ENCODE data around the gene NTSR1. TPM values are rescaled to one million over a fixed set of nuclear protein-coding genes. Genes with fewer than 3 reads are reported as not detected.

Gene NTSR1
- total and polyA plus RNA-seq, 5 donors from 2014 or later, result 0.11 to 0.37 TPM; not detected in 3

GRCh38 chr20:62721511-62722370 is 13.1 kb downstream of the NTSR1 start:
- Histone ChIP-seq H3K4me1 (ENCODE audit: control insufficient read depth, insufficient read depth, low read length, poor library complexity, severe bottlenecking) (peaks cover 6% of the 10 kb centered on the region), H3K9me3 (ENCODE audit: control insufficient read depth in 2 of 2, low read length in 2 of 2) (peaks cover 14 to 18% of the 10 kb centered on the region in 2 experiments), H3K27me3 (ENCODE audit: control insufficient read depth, insufficient read depth, low read length) (no peaks in the 10 kb centered on the region), H3K4me3 (ENCODE audit: low read depth, low read length) (no peak overlapping the region), H3K36me3 (ENCODE audit: control insufficient read depth, insufficient read depth, low read length) (no peaks in the 10 kb centered on the region), H3K27ac (ENCODE audit: insufficient read depth, low read length, poor library complexity, severe bottlenecking) (no peak overlapping the region)
- ATAC-seq (ENCODE audit: low read depth in 2 of 2) (no peak), DNase-seq (no peak)
- H3K27me3 Mint-ChIP-seq, result peaks cover 4% of the 10 kb centered on the region
- H3K4me1 Mint-ChIP-seq, result peaks cover 0 to 11% (median 4%) of the 10 kb centered on the region in 4 donors
- peaks cover 3% of the 10 kb centered on the region for H3K36me3 Mint-ChIP-seq
- H3K27ac Mint-ChIP-seq, result peak overlapping the region in 1 of 3 donors; percentile 58
- H3K4me3 Mint-ChIP-seq, result peak overlapping the region in 1 of 4 donors; percentile 15
- peaks cover 0 to 22% (median 6%) of the 10 kb centered on the region in 7 donors for H3K9me3 Mint-ChIP-seq

GRCh38 chr20:62722627-62723026 is 14.0 kb downstream of the NTSR1 start:
- no peak overlapping the region for H3K27ac Mint-ChIP-seq
- peaks cover 0 to 9% (median 3%) of the 10 kb centered on the region in 4 donors for H3K4me1 Mint-ChIP-seq
- ATAC-seq (ENCODE audit: low read depth in 2 of 2), result no peak
- no peak overlapping the region for H3K4me3 Mint-ChIP-seq
- Histone ChIP-seq H3K27ac (ENCODE audit: insufficient read depth, low read length, poor library complexity, severe bottlenecking) (no peak overlapping the region), H3K27me3 (ENCODE audit: control insufficient read depth, insufficient read depth, low read length) (no peaks in the 10 kb centered on the region), H3K4me3 (ENCODE audit: low read depth, low read length) (no peak overlapping the region), H3K36me3 (ENCODE audit: control insufficient read depth, insufficient read depth, low read length) (no peaks in the 10 kb centered on the region), H3K9me3 (ENCODE audit: control insufficient read depth in 2 of 2, low read length in 2 of 2) (peaks cover 14 to 18% of the 10 kb centered on the region in 2 experiments), H3K4me1 (ENCODE audit: control insufficient read depth, insufficient read depth, low read length, poor library complexity, severe bottlenecking) (no peaks in the 10 kb centered on the region)
- peaks cover 4% of the 10 kb centered on the region for H3K27me3 Mint-ChIP-seq
- peaks cover 0 to 22% (median 6%) of the 10 kb centered on the region in 7 donors for H3K9me3 Mint-ChIP-seq
- H3K36me3 Mint-ChIP-seq, result peaks cover 3% of the 10 kb centered on the region
- DNase-seq, result no peak

DNA sequence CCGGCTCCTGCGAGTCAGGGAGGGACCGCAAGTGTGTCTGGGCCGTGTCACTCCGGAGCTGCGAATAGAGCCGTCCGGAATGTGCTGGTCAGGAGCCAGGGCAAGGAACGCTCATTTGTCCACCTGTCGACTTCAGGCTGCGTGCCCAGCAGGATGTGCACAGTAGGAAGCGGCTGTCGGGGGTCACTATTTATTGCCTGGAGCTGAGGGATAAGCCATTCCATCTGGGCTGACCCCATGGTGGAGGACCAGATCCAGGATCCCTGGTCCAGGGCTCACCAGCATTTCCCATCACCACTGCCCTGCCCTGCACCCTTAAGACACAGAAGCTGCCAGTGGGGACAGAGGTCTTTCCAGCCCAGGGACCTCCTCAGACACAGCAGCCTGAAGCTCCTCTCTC is 14.7 kb downstream of the NTSR1 start:
- H3K36me3 Mint-ChIP-seq, result peaks cover 3% of the 10 kb centered on the region
- peaks cover 14 to 18% of the 10 kb centered on the region in 2 experiments for H3K9me3 ChIP-seq (ENCODE audit: control insufficient read depth in 2 of 2, low read length in 2 of 2)
- no peak overlapping the region for H3K27ac ChIP-seq (ENCODE audit: insufficient read depth, low read length, poor library complexity, severe bottlenecking)
- DNase-seq, result no peak
- H3K27me3 ChIP-seq (ENCODE audit: control insufficient read depth, insufficient read depth, low read length), result no peaks in the 10 kb centered on the region
- no peak overlapping the region for H3K27ac Mint-ChIP-seq
- no peak overlapping the region for H3K4me3 Mint-ChIP-seq
- H3K4me3 ChIP-seq (ENCODE audit: low read depth, low read length), result no peak overlapping the region
- no peak for ATAC-seq (ENCODE audit: low read depth in 2 of 2)
- H3K4me1 ChIP-seq (ENCODE audit: control insufficient read depth, insufficient read depth, low read length, poor library complexity, severe bottlenecking), result peaks cover 5% of the 10 kb centered on the region
- peaks cover 0 to 10% (median 3%) of the 10 kb centered on the region in 4 donors for H3K4me1 Mint-ChIP-seq
- no peaks in the 10 kb centered on the region for H3K36me3 ChIP-seq (ENCODE audit: control insufficient read depth, insufficient read depth, low read length)
- peaks cover 0 to 22% (median 6%) of the 10 kb centered on the region in 7 donors for H3K9me3 Mint-ChIP-seq
- H3K27me3 Mint-ChIP-seq, result peaks cover 4% of the 10 kb centered on the region

GRCh38 chr20:62723768-62724450 is 15.3 kb downstream of the NTSR1 start:
- H3K4me3 ChIP-seq (ENCODE audit: low read depth, low read length), result no peak overlapping the region
- ATAC-seq (ENCODE audit: low read depth in 2 of 2) (no peak), DNase-seq (no peak)
- Mint-ChIP-seq H3K27me3 (peaks cover 4% of the 10 kb centered on the region), H3K9me3 (peaks cover 0 to 22% (median 6%) of the 10 kb centered on the region in 7 donors), H3K4me3 (no peak overlapping the region), H3K4me1 (peaks cover 0 to 10% (median 3%) of the 10 kb centered on the region in 4 donors), H3K36me3 (peaks cover 3% of the 10 kb centered on the region), H3K27ac (no peak overlapping the region)
- no peaks in the 10 kb centered on the region for H3K27me3 ChIP-seq (ENCODE audit: control insufficient read depth, insufficient read depth, low read length)
- no peak overlapping the region for H3K27ac ChIP-seq (ENCODE audit: insufficient read depth, low read length, poor library complexity, severe bottlenecking)
- peaks cover 11% of the 10 kb centered on the region for H3K4me1 ChIP-seq (ENCODE audit: control insufficient read depth, insufficient read depth, low read length, poor library complexity, severe bottlenecking)
- no peaks in the 10 kb centered on the region for H3K36me3 ChIP-seq (ENCODE audit: control insufficient read depth, insufficient read depth, low read length)
- peaks cover 14 to 18% of the 10 kb centered on the region in 2 experiments for H3K9me3 ChIP-seq (ENCODE audit: control insufficient read depth in 2 of 2, low read length in 2 of 2)

GRCh38 chr20:62724692-62725595 is 16.3 kb downstream of the NTSR1 start:
- peak overlapping the region in 2 of 3 donors; percentile 74 to 86 for H3K27ac Mint-ChIP-seq
- no peaks in the 10 kb centered on the region for H3K36me3 ChIP-seq (ENCODE audit: control insufficient read depth, insufficient read depth, low read length)

GRCh38 chr20:62725596-62726268 is 17.1 kb downstream of the NTSR1 start:
- Histone ChIP-seq H3K27me3 (ENCODE audit: control insufficient read depth, insufficient read depth, low read length) (no peaks in the 10 kb centered on the region), H3K9me3 (ENCODE audit: control insufficient read depth in 2 of 2, low read length in 2 of 2) (peaks cover 12 to 13% of the 10 kb centered on the region in 2 experiments), H3K4me3 (ENCODE audit: low read depth, low read length) (no peak overlapping the region), H3K27ac (ENCODE audit: insufficient read depth, low read length, poor library complexity, severe bottlenecking) (no peak overlapping the region), H3K4me1 (ENCODE audit: control insufficient read depth, insufficient read depth, low read length, poor library complexity, severe bottlenecking) (peaks cover 11% of the 10 kb centered on the region), H3K36me3 (ENCODE audit: control insufficient read depth, insufficient read depth, low read length) (no peaks in the 10 kb centered on the region)
- H3K4me1 Mint-ChIP-seq, result peaks cover 0 to 14% (median 3%) of the 10 kb centered on the region in 4 donors
- H3K4me3 Mint-ChIP-seq, result no peak overlapping the region
- no peaks in the 10 kb centered on the region for H3K36me3 Mint-ChIP-seq
- H3K9me3 Mint-ChIP-seq, result peaks cover 0 to 11% (median 5%) of the 10 kb centered on the region in 7 donors
- peaks cover 4% of the 10 kb centered on the region for H3K27me3 Mint-ChIP-seq
- peak overlapping the region in 1 of 3 donors; percentile 32 for H3K27ac Mint-ChIP-seq
- DNase-seq, result no peak
- no peak for ATAC-seq (ENCODE audit: low read depth in 2 of 2)

More at GRCh38 chr20:62724692-62725595, 16.3 kb downstream of the NTSR1 start:
- DNase-seq (no peak), ATAC-seq (ENCODE audit: low read depth in 2 of 2) (no peak)
- Mint-ChIP-seq H3K4me3 (no peak overlapping the region), H3K36me3 (peaks cover 3% of the 10 kb centered on the region), H3K4me1 (peaks cover 0 to 12% (median 3%) of the 10 kb centered on the region in 4 donors), H3K9me3 (peaks cover 0 to 17% (median 6%) of the 10 kb centered on the region in 7 donors), H3K27me3 (no peaks in the 10 kb centered on the region)
- H3K27ac ChIP-seq (ENCODE audit: insufficient read depth, low read length, poor library complexity, severe bottlenecking), result no peak overlapping the region
- peaks cover 14 to 18% of the 10 kb centered on the region in 2 experiments for H3K9me3 ChIP-seq (ENCODE audit: control insufficient read depth in 2 of 2, low read length in 2 of 2)
- H3K4me3 ChIP-seq (ENCODE audit: low read depth, low read length), result no peak overlapping the region
- H3K4me1 ChIP-seq (ENCODE audit: control insufficient read depth, insufficient read depth, low read length, poor library complexity, severe bottlenecking), result peaks cover 11% of the 10 kb centered on the region
- no peaks in the 10 kb centered on the region for H3K27me3 ChIP-seq (ENCODE audit: control insufficient read depth, insufficient read depth, low read length)
